T-cell (primary cell): ENCODE results near the gene NTM. TPM values are rescaled to one million over a fixed set of nuclear protein-coding genes. Genes with fewer than 3 reads are reported as not detected.

Source experiments
- ATAC-seq, 4 experiments: fragments of 200-7000 bp in 3 of 4; fragments of 150-1000 bp in 1 of 4; cut with Tn5 transposase; replicated peaks in 1 of 4; 1 replicate in 3 of 4; 2 replicates in 1 of 4; pipeline ENCODE4 v1.10.0; 2021; ENCODE audit warnings: moderate library complexity in 3 of 4, mild to moderate bottlenecking in 2 of 4, moderate number of reproducible peaks in 1 of 4
- CTCF ChIA-PET, 2 donors: fragments of 300-600 bp; sonication (Branson Sonifier 250); formaldehyde crosslinking; loops; one replicate each; lab custom pipeline; 2022; ENCODE audit warnings: antibody characterized with exemption in 2 of 2; lab: Charles Lee
- POLR2A ChIA-PET, 2 donors: fragments of 300-600 bp; sonication (Branson Sonifier 250); formaldehyde crosslinking; loops; one replicate each; lab custom pipeline; 2022; ENCODE audit warnings: antibody characterized with exemption in 2 of 2; lab: Charles Lee
- DNase-seq, 35 experiments: peaks; one replicate each; pipeline versions ENCODE4 v3.0.0 to v3.0.0-alpha.2; 2013 to 2023
- H3K27ac ChIP-seq: one replicate; pipeline ENCODE4 v1.5.1; 2013; ENCODE audit warnings: low read length
- H3K27me3 ChIP-seq, 2 experiments: replicated peaks in 1 of 2; 1 replicate in 1 of 2; 2 replicates in 1 of 2; pipeline versions ENCODE4 v1.6.1 to v1.7.0; 2013; ENCODE audit warnings: low read length in 1 of 2, mixed read lengths in 1 of 2; ENCODE audit not compliant: control insufficient read depth in 2 of 2, insufficient read depth in 2 of 2; ENCODE audit errors: extremely low read depth in 1 of 2
- H3K36me3 ChIP-seq, 2 donors: 1 replicate in 1 of 2; 2 replicates in 1 of 2; pipeline versions ENCODE4 v1.6.1 to v1.7.0; 2013; ENCODE audit warnings: low read length in 1 of 2; ENCODE audit not compliant: control insufficient read depth in 2 of 2, insufficient read depth in 1 of 2; ENCODE audit errors: extremely low read depth in 1 of 2
- H3K4me1 ChIP-seq, 2 experiments: 1 replicate in 1 of 2; 2 replicates in 1 of 2; pipeline versions ENCODE4 v1.6.1 to v1.7.0; 2013; ENCODE audit warnings: low read length in 2 of 2, mixed read lengths in 1 of 2; ENCODE audit not compliant: insufficient read depth in 2 of 2, control insufficient read depth in 1 of 2; ENCODE audit errors: extremely low read depth in 1 of 2
- H3K4me3 ChIP-seq, 2 donors: 1 replicate in 1 of 2; 2 replicates in 1 of 2; pipeline versions ENCODE4 v1.5.1 to v1.7.0; 2013; ENCODE audit warnings: mild to moderate bottlenecking in 2 of 2, low read length in 1 of 2, moderate library complexity in 1 of 2; ENCODE audit not compliant: control insufficient read depth in 1 of 2; ENCODE audit errors: extremely low read depth in 1 of 2
- H3K9me3 ChIP-seq: 2 replicates; pipeline ENCODE4 v1.7.0; 2013
- H3K27ac Mint-ChIP-seq, 2 donors: one replicate each; pipeline ENCODE4 v1.8.0; 2020 to 2021; ENCODE audit warnings: mild to moderate bottlenecking in 2 of 2, mixed read lengths in 2 of 2
- H3K27me3 Mint-ChIP-seq, 2 donors: one replicate each; pipeline ENCODE4 v1.8.0; 2021 to 2022; ENCODE audit warnings: mixed read lengths in 2 of 2
- H3K36me3 Mint-ChIP-seq: one replicate; pipeline ENCODE4 v1.8.0; 2021; ENCODE audit warnings: mixed read lengths
- H3K4me1 Mint-ChIP-seq, 3 donors: one replicate each; pipeline ENCODE4 v1.8.0; 2020 to 2022; ENCODE audit warnings: mixed read lengths in 3 of 3, mild to moderate bottlenecking in 1 of 3
- H3K4me3 Mint-ChIP-seq, 3 donors: one replicate each; pipeline ENCODE4 v1.8.0; 2020 to 2022; ENCODE audit warnings: mild to moderate bottlenecking in 3 of 3, mixed read lengths in 3 of 3, moderate library complexity in 3 of 3
- H3K9me3 Mint-ChIP-seq, 3 donors: one replicate each; pipeline ENCODE4 v1.8.0; 2020 to 2022; ENCODE audit warnings: mixed read lengths in 3 of 3
- WGBS: methylation state at CpG from one replicate; pipeline ENCODE4 v1.1.5; 2013; ENCODE audit warnings: missing lambda C conversion rate; ENCODE audit not compliant: insufficient coverage; 5-methylcytosine and 5-hydroxymethylcytosine counted together
- total RNA-seq, 35 experiments: library from RNA in 6 of 35; stranded (reverse) in 6 of 35; fragments of 120-200 nt in 1 of 35; gene quantifications; one replicate each; pipeline versions ENCODE4 v1.2.1 to v1.2.4 and lab custom pipeline; 2013 to 2026

NTM gene
- total RNA-seq, 5 donors from 2014 or later (not counting 1 experiment from before 2014, with no cell fraction given) = not detected

- DNase-seq (no peak), ATAC-seq (no peak)
- H3K4me1 ChIP-seq = no peaks in the 10 kb centered on the region
- no peaks in the 10 kb centered on the region for H3K36me3 ChIP-seq
- WGBS = 88% methylated on average over 6 of the region's 7 CpGs
- H3K27me3 ChIP-seq = no peaks in the 10 kb centered on the region
- no peak overlapping the region for H3K4me3 Mint-ChIP-seq
- no peaks in the 10 kb centered on the region for H3K36me3 Mint-ChIP-seq
- H3K27ac ChIP-seq = no peak overlapping the region
- H3K27ac Mint-ChIP-seq = no peak overlapping the region
- H3K27me3 Mint-ChIP-seq = no peaks in the 10 kb centered on the region
- no peaks in the 10 kb centered on the region for H3K4me1 Mint-ChIP-seq
- CTCF ChIA-PET = no interaction called here
- POLR2A ChIA-PET = no interaction called here
- no peak overlapping the region for H3K4me3 ChIP-seq
- H3K9me3 ChIP-seq = no peaks in the 10 kb centered on the region
- peaks cover 0 to 5% (median 0%) of the 10 kb centered on the region in 3 donors for H3K9me3 Mint-ChIP-seq
Observed at GRCh38 chr11:132039521-132039920, 669.1 kb downstream of the NTM start.

GRCh38 chr11:132042296-132042695 is 671.9 kb downstream of the NTM start:
- no peaks in the 10 kb centered on the region for H3K36me3 Mint-ChIP-seq
- CTCF ChIA-PET = no interaction called here
- no peaks in the 10 kb centered on the region for H3K4me1 Mint-ChIP-seq
- Histone ChIP-seq H3K4me1 (no peaks in the 10 kb centered on the region), H3K36me3 (no peaks in the 10 kb centered on the region), H3K27me3 (no peaks in the 10 kb centered on the region), H3K9me3 (no peaks in the 10 kb centered on the region), H3K4me3 (no peak overlapping the region), H3K27ac (no peak overlapping the region)
- H3K27me3 Mint-ChIP-seq = no peaks in the 10 kb centered on the region
- peaks cover 0 to 5% (median 0%) of the 10 kb centered on the region in 3 donors for H3K9me3 Mint-ChIP-seq
- no peak for ATAC-seq
- POLR2A ChIA-PET = no interaction called here
- DNase-seq = no peak
- no peak overlapping the region for H3K27ac Mint-ChIP-seq
- no CpG with 5 or more reads among the region's 2 CpGs for WGBS
- no peak overlapping the region for H3K4me3 Mint-ChIP-seq

GRCh38 chr11:132043714-132044113 is 673.3 kb downstream of the NTM start:
- no peak overlapping the region for H3K27ac Mint-ChIP-seq
- POLR2A ChIA-PET = no interaction called here
- CTCF ChIA-PET = no interaction called here
- Histone ChIP-seq H3K4me3 (no peak overlapping the region), H3K27ac (no peak overlapping the region), H3K36me3 (no peaks in the 10 kb centered on the region), H3K27me3 (no peaks in the 10 kb centered on the region), H3K4me1 (no peaks in the 10 kb centered on the region), H3K9me3 (no peaks in the 10 kb centered on the region)
- no peak for DNase-seq
- no peaks in the 10 kb centered on the region for H3K4me1 Mint-ChIP-seq
- no peak overlapping the region for H3K4me3 Mint-ChIP-seq
- no peaks in the 10 kb centered on the region for H3K36me3 Mint-ChIP-seq
- no peak for ATAC-seq
- WGBS = no CpG with 5 or more reads among the region's 1 CpG
- H3K27me3 Mint-ChIP-seq = no peaks in the 10 kb centered on the region
- H3K9me3 Mint-ChIP-seq = peaks cover 0 to 5% (median 0%) of the 10 kb centered on the region in 3 donors

GRCh38 chr11:132045107-132045506 is 674.7 kb downstream of the NTM start:
- H3K27me3 ChIP-seq = no peaks in the 10 kb centered on the region
- H3K9me3 ChIP-seq = no peaks in the 10 kb centered on the region
- Mint-ChIP-seq H3K4me3 (no peak overlapping the region), H3K27ac (no peak overlapping the region), H3K27me3 (no peaks in the 10 kb centered on the region), H3K9me3 (no peaks in the 10 kb centered on the region), H3K4me1 (no peaks in the 10 kb centered on the region), H3K36me3 (no peaks in the 10 kb centered on the region)
- no peak for DNase-seq
- no peak overlapping the region for H3K4me3 ChIP-seq
- no peak overlapping the region for H3K27ac ChIP-seq
- ChIA-PET CTCF (no interaction called here), POLR2A (no interaction called here)
- no peak for ATAC-seq
- no peaks in the 10 kb centered on the region for H3K4me1 ChIP-seq
- 22% methylated on average over 1 of the region's 3 CpGs for WGBS
- no peaks in the 10 kb centered on the region for H3K36me3 ChIP-seq

- no peak for ATAC-seq
- CTCF ChIA-PET = no interaction called here
- no peaks in the 10 kb centered on the region for H3K4me1 ChIP-seq
- no peaks in the 10 kb centered on the region for H3K27me3 ChIP-seq
- no peak overlapping the region for H3K27ac ChIP-seq
- DNase-seq = no peak
- POLR2A ChIA-PET = no interaction called here
- Mint-ChIP-seq H3K27ac (no peak overlapping the region), H3K4me1 (no peaks in the 10 kb centered on the region), H3K27me3 (no peaks in the 10 kb centered on the region), H3K9me3 (no peaks in the 10 kb centered on the region), H3K36me3 (no peaks in the 10 kb centered on the region), H3K4me3 (no peak overlapping the region)
- no peak overlapping the region for H3K4me3 ChIP-seq
- no peaks in the 10 kb centered on the region for H3K9me3 ChIP-seq
- 80% methylated on average over 2 of the region's 2 CpGs for WGBS
- H3K36me3 ChIP-seq = no peaks in the 10 kb centered on the region
Observed at GRCh38 chr11:132046288-132046865, 676.0 kb downstream of the NTM start.

GRCh38 chr11:132047167-132047566 is 676.8 kb downstream of the NTM start:
- ChIA-PET CTCF (no interaction called here), POLR2A (no interaction called here)

GRCh38 chr11:132048040-132048439 is 677.6 kb downstream of the NTM start:
- H3K36me3 ChIP-seq = no peaks in the 10 kb centered on the region
- no peak overlapping the region for H3K27ac ChIP-seq
- WGBS = 40% methylated on average over 1 of the region's 4 CpGs
- no peaks in the 10 kb centered on the region for H3K27me3 Mint-ChIP-seq
- H3K27me3 ChIP-seq = no peaks in the 10 kb centered on the region
- no peaks in the 10 kb centered on the region for H3K4me1 ChIP-seq
- no peaks in the 10 kb centered on the region for H3K9me3 ChIP-seq
- H3K4me3 Mint-ChIP-seq = no peak overlapping the region
- no peak for ATAC-seq
- ChIA-PET CTCF (no interaction called here), POLR2A (no interaction called here)
- no peak overlapping the region for H3K27ac Mint-ChIP-seq
- no peaks in the 10 kb centered on the region for H3K36me3 Mint-ChIP-seq
- no peaks in the 10 kb centered on the region for H3K9me3 Mint-ChIP-seq
- H3K4me1 Mint-ChIP-seq = no peaks in the 10 kb centered on the region
- H3K4me3 ChIP-seq = no peak overlapping the region
- no peak for DNase-seq

More at GRCh38 chr11:132047167-132047566, 676.8 kb downstream of the NTM start:
- no peaks in the 10 kb centered on the region for H3K36me3 ChIP-seq
- no peaks in the 10 kb centered on the region for H3K27me3 ChIP-seq
- H3K4me3 ChIP-seq = no peak overlapping the region
- Mint-ChIP-seq H3K27me3 (no peaks in the 10 kb centered on the region), H3K4me1 (no peaks in the 10 kb centered on the region), H3K9me3 (no peaks in the 10 kb centered on the region), H3K4me3 (no peak overlapping the region), H3K36me3 (no peaks in the 10 kb centered on the region), H3K27ac (no peak overlapping the region)
- DNase-seq (no peak), ATAC-seq (no peak)
- H3K27ac ChIP-seq = no peak overlapping the region
- no peaks in the 10 kb centered on the region for H3K4me1 ChIP-seq
- H3K9me3 ChIP-seq = no peaks in the 10 kb centered on the region
